NK-92 treated with Interleukin-12 subunit alpha and Interleukin-12 subunit beta, amount 100 ng/mL, for 24 hours (cell line): ENCODE data around the gene HMCN1.
"Not testable (repeated sequence)": the region's sequence is repeated elsewhere in the genome, so short reads cannot be mapped to it uniquely, and the experiment has no call there.

Experiments used
- DNase-seq: peaks from one replicate; lab custom pipeline; 2025; lab: John Stamatoyannopoulos, UW

Gene HMCN1

GRCh38 chr1:186206048-186206570 is 471.9 kb downstream of the HMCN1 start:
- no peak for DNase-seq

GRCh38 chr1:186207391-186208085 is 473.3 kb downstream of the HMCN1 start:
- DNase-seq: no peak

GRCh38 chr1:186208405-186209129 is 474.4 kb downstream of the HMCN1 start:
- no peak for DNase-seq

- no peak for DNase-seq
Measured at GRCh38 chr1:186210258-186210657, 476.1 kb downstream of the HMCN1 start.

GRCh38 chr1:186211583-186211982 is 477.4 kb downstream of the HMCN1 start:
- DNase-seq: not testable (repeated sequence)

- DNase-seq: no peak
Measured at GRCh38 chr1:186212568-186213224, 478.5 kb downstream of the HMCN1 start.

- no peak for DNase-seq
Measured at GRCh38 chr1:186213225-186213607, 479.0 kb downstream of the HMCN1 start.

- no peak for DNase-seq
Measured at GRCh38 chr1:186214791-186215190, 480.6 kb downstream of the HMCN1 start.

- no peak for DNase-seq
Measured at GRCh38 chr1:186215636-186216035, 481.4 kb downstream of the HMCN1 start.

- DNase-seq: no peak
Measured at GRCh38 chr1:186218654-186219352, 484.6 kb downstream of the HMCN1 start.

GRCh38 chr1:186220067-186220466 is 485.9 kb downstream of the HMCN1 start:
- DNase-seq: no peak

- DNase-seq: no peak
Measured at GRCh38 chr1:186220911-186221310, 486.7 kb downstream of the HMCN1 start.

- DNase-seq: no peak
Measured at GRCh38 chr1:186225096-186225495, 490.9 kb downstream of the HMCN1 start.

GRCh38 chr1:186228749-186229148 is 494.6 kb downstream of the HMCN1 start:
- no peak for DNase-seq

- no peak for DNase-seq
Measured at GRCh38 chr1:186231861-186232436, 497.8 kb downstream of the HMCN1 start.

- no peak for DNase-seq
Measured at GRCh38 chr1:186234976-186235686, 500.9 kb downstream of the HMCN1 start.

GRCh38 chr1:186235696-186236095 is 501.5 kb downstream of the HMCN1 start:
- no peak for DNase-seq

- no peak for DNase-seq
Measured at GRCh38 chr1:186236921-186237320, 502.7 kb downstream of the HMCN1 start.

GRCh38 chr1:186239171-186239570 is 505.0 kb downstream of the HMCN1 start:
- no peak for DNase-seq

GRCh38 chr1:186240436-186240835 is 506.2 kb downstream of the HMCN1 start:
- no peak for DNase-seq
